ENCODE measurements around the gene DDX4. TPM values are rescaled to one million over a fixed set of nuclear protein-coding genes. Genes with fewer than 3 reads are reported as not detected.
A peak's percentile ranks its signal among the peaks of the same experiment; 100 is the strongest.

Gene DDX4
- total RNA-seq, 1 donor, result not detected

DNA sequence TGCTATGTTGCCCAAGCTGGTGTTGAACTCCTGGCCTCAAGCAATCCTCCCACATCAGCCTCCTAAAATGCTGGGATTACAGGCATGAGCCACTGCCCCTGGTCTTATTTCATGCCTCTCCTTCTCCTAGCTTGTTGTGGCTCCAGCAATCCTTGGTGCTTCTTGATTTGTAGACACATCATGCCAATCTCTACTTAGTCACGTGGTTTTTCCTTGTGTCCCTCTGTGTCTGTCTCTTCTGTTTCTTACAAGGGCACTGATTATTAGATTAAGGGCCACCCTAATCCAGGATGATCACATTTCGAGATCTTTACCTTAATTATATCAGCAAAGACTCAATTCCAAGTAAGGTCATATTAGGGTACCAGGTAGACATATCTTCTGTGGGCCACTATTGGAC lies 104.1 kb downstream of the DDX4 start:
- TF ChIP-seq, protein P1, sequence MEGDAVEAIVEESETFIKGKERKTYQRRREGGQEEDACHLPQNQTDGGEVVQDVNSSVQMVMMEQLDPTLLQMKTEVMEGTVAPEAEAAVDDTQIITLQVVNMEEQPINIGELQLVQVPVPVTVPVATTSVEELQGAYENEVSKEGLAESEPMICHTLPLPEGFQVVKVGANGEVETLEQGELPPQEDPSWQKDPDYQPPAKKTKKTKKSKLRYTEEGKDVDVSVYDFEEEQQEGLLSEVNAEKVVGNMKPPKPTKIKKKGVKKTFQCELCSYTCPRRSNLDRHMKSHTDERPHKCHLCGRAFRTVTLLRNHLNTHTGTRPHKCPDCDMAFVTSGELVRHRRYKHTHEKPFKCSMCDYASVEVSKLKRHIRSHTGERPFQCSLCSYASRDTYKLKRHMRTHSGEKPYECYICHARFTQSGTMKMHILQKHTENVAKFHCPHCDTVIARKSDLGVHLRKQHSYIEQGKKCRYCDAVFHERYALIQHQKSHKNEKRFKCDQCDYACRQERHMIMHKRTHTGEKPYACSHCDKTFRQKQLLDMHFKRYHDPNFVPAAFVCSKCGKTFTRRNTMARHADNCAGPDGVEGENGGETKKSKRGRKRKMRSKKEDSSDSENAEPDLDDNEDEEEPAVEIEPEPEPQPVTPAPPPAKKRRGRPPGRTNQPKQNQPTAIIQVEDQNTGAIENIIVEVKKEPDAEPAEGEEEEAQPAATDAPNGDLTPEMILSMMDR (IDR thresholded peaks at IDR 0.05; ENCODE audit: insufficient read depth, low read depth, low read length), result no peak
- DNase-seq (ENCODE audit: low read depth), result no peak
- H3K4me3 ChIP-seq (ENCODE audit: low read depth, low read length), result no peak overlapping the region

GRCh38 chr5:55847837-55848236 lies 110.0 kb downstream of the DDX4 start:
- TF ChIP-seq, protein P1 (IDR thresholded peaks at IDR 0.05; ENCODE audit: insufficient read depth, low read depth, low read length), result no peak
- no peak overlapping the region for H3K4me3 ChIP-seq (ENCODE audit: low read depth, low read length)
- peak; percentile 9 for DNase-seq (ENCODE audit: low read depth)

- H3K4me3 ChIP-seq (ENCODE audit: low read depth, low read length), result no peak overlapping the region
- TF ChIP-seq, protein P1 (IDR thresholded peaks at IDR 0.05; ENCODE audit: insufficient read depth, low read depth, low read length), result no peak
- no peak for DNase-seq (ENCODE audit: low read depth)
These were observed 110.9 kb downstream of the DDX4 start for GRCh38 chr5:55848783-55849182.

GRCh38 chr5:55850839-55851674 lies 113.2 kb downstream of the DDX4 start, which contains the start of gene IL31RA:
Gene IL31RA, plus strand, starts transcription at chr5:55851357. Its CDS starts 214 bp downstream, at chr5:55851571.
- DNase-seq (ENCODE audit: low read depth), result peak; percentile 87
- TF ChIP-seq, protein P1 (IDR thresholded peaks at IDR 0.05; ENCODE audit: insufficient read depth, low read depth, low read length), result no peak
- peak within 1 kb of the TSS; percentile 13 for H3K4me3 ChIP-seq (ENCODE audit: low read depth, low read length)

GRCh38 chr5:55851675-55851979 lies 113.8 kb downstream of the DDX4 start:
- peak overlapping the region; percentile 13 for H3K4me3 ChIP-seq (ENCODE audit: low read depth, low read length)
- TF ChIP-seq, protein P1 (IDR thresholded peaks at IDR 0.05; ENCODE audit: insufficient read depth, low read depth, low read length), result no peak
- no peak for DNase-seq (ENCODE audit: low read depth)

DNA sequence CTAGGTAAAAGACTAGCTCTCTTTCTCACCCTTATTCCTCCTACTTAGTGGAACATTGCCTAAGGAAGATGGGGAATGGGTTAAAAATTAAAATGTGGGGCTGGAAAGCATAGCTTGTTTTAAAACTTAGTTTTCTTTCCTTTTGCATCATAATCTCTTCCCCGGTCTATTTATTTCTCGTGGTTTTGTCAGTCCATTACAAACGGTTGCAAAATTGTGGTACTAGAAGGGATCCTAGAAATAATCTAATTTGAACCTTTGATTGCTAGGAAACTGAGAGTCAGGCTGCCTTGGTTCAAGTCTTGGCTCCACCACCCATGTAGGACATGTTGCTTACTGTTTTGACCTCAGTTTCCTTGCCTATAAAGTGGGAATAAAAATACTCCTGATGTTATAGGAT lies 114.6 kb downstream of the DDX4 start:
- TF ChIP-seq, protein P1 (IDR thresholded peaks at IDR 0.05; ENCODE audit: insufficient read depth, low read depth, low read length), result no peak
- peak; percentile 33 for DNase-seq (ENCODE audit: low read depth)
- H3K4me3 ChIP-seq (ENCODE audit: low read depth, low read length), result no peak overlapping the region

Data from fibroblast of villous mesenchyme (primary cell).